K562 treated with DMSO at 1 percent for 24 hours (cell line): ENCODE results near the gene OPN1SW. TPM values are rescaled to one million over a fixed set of nuclear protein-coding genes. Genes with fewer than 3 reads are reported as not detected.

Source experiments
- total RNA-seq: library from RNA; unstranded; fragments of 300-600 nt; gene quantifications from 2 replicates; pipeline ENCODE4 v1.2.3, GENCODE V29; 2022; ENCODE audit warnings: low read depth; ENCODE audit not compliant: insufficient read depth

The OPN1SW gene
- total RNA-seq, result not detected in 2 replicates

DNA sequence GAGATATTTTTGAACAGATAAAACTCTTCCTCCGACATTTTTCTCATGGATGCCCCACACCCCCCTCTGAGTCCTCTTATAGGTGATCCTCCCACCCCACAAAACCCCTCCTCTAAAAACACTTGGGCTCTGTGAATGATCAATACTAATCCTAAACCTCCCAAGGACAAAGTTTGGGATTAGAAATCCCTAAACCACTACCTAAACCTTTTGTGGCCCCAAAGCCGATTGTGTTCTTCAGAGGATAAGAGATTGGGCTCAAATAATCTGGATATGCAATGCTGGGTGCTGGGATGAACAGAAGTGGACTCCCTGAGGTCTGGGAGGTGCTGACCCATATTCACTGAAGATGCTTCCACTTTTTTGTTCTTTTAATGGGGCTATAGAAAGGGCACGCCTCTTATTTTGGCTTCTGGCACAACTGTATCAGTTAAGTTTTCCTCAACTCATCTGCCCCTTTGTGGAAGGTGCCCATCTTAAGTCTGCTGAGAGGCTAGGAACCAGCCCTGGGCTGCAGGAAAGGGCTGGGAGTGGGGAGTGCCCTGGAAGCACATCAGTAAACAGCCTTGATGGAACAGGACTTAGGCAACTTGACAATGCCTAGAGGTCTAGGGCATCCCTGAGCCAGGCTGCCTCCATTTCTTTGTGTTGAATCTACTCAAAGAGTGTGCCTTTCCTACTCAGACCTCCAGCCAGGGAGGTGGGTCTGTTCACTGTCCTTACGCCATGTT lies at the start of gene OPN1SW:
TSS of gene OPN1SW (minus strand) at position 51 of the 731 bp plus-strand sequence. CDS start at position 38, 13 bp downstream.

GRCh38 chr7:128791121-128791971 lies 15.8 kb upstream of the OPN1SW start, which contains the start of gene CCDC136:
CCDC136 (plus strand) TSS chr7:128791968; CDS start chr7:128792412, 444 bp downstream.

GRCh38 chr7:128739048-128739962 lies 36.3 kb downstream of the OPN1SW start, which contains the start of gene CALU:
CALU (plus strand) TSS chr7:128739359; CDS start chr7:128748584, 9,225 bp downstream.

Other genes with a start within 250 kb of the OPN1SW start
- gene GARIN1A, start 103.5 kb downstream of the OPN1SW start, total RNA-seq, result 0.23 and 0.75 TPM in 2 replicates
- 127 and 138 TPM in 2 replicates for gene CALU, start 36.4 kb downstream of the OPN1SW start, total RNA-seq
- 34.8 and 36.9 TPM in 2 replicates for gene CCDC136, start 16.2 kb upstream of the OPN1SW start, total RNA-seq
- gene FLNC, start 54.6 kb upstream of the OPN1SW start, total RNA-seq, result 100 and 107 TPM in 2 replicates
- 724 and 792 TPM in 2 replicates for gene ATP6V1F, start 87.1 kb upstream of the OPN1SW start, total RNA-seq
- gene KCP, start 134.9 kb upstream of the OPN1SW start, total RNA-seq, result 0.15 TPM in 1 of 2 replicates, not detected in the other
- not detected in 2 replicates for gene IRF5, start 162.1 kb upstream of the OPN1SW start, total RNA-seq